Non-pigmented ciliary epithelial cell (primary cell): Measurements from ENCODE around the gene ATXN1L.
A peak's percentile ranks its signal among the peaks of the same experiment; 100 is the strongest.
"Not testable (repeated sequence)": the region's sequence is repeated elsewhere in the genome, so short reads cannot be mapped to it uniquely, and the experiment has no call there.

ENCODE experiments used
- DNase-seq: peaks from one replicate; pipeline ENCODE4 v3.0.0-alpha.2; 2010; ENCODE audit warnings: low read depth

Gene ATXN1L

DNA sequence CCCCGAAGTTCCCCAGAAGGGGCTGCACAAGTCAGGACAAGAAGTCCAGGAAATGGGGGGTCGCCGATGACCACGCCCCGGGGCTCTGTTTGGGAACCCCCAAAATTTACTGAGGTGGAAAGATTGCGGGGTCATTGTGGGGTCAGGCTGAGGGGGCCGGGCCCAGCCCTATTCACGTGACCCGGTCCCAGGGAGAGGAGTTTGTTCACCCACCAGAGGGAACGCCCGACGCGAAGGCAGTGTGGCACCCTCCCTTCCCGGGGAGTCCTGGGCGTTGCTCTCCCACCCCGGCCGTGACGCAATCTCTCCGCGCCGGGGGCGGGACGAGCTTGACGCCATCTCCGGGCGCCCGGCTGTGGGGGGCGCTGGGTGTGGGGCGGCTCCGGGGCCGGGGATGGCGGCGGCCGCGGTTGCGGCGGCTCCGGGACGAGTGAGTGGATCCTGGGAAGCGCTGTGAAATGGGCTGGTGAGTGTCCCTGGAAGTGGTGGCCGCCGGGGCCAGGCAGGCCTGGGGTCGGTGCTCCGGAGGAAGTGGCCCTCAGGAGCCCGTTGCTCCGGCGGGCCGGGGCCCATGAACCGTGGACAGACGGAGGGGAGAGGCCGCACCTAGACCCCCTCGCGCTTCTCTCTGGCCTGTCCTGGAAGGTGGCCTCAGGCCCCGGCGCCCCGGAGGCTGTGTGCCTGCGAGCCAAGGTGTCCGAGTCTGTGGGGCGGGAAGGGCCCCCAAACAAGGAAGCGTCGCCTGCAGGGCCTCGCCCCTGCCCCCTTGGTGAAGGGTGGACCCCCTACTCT lies at the start of gene ATXN1L:
Gene ATXN1L (plus strand): TSS at position 338 of the 792 bp plus-strand sequence. CDS start 3,765 bp downstream, outside the sequence.
- DNase-seq = peak; percentile 48

DNA sequence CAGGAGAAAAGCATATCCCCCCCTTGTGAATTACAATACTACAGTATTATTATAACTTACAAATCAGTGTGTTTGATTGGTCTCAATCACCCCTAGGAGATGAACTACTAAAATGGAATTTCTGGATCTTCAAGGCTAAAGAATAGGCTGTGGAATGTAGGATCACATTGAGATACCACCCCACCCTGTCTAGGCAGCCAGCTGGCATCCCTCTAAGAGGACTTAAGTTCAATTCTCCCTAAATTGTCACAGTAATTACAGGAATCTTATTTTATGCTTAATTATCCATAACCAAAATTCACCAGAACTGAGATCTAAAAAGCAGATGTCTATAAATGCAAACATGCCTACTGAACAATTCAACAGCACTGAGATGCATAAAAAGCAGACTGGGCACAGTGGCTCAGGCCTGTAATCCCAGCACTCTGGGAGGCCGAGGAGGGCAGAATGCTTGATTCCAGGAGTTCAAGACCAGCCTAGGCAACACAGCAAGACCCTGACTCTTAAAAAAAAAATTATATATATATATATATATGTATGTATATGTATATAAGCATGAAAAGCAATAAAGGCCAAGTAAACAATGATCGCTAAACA lies 49.2 kb upstream of the ATXN1L start:
- DNase-seq = no peak

GRCh38 chr16:71803305-71803690 lies 42.5 kb upstream of the ATXN1L start:
- no peak for DNase-seq

GRCh38 chr16:71807905-71808592 lies 37.7 kb upstream of the ATXN1L start:
- no peak for DNase-seq

DNA sequence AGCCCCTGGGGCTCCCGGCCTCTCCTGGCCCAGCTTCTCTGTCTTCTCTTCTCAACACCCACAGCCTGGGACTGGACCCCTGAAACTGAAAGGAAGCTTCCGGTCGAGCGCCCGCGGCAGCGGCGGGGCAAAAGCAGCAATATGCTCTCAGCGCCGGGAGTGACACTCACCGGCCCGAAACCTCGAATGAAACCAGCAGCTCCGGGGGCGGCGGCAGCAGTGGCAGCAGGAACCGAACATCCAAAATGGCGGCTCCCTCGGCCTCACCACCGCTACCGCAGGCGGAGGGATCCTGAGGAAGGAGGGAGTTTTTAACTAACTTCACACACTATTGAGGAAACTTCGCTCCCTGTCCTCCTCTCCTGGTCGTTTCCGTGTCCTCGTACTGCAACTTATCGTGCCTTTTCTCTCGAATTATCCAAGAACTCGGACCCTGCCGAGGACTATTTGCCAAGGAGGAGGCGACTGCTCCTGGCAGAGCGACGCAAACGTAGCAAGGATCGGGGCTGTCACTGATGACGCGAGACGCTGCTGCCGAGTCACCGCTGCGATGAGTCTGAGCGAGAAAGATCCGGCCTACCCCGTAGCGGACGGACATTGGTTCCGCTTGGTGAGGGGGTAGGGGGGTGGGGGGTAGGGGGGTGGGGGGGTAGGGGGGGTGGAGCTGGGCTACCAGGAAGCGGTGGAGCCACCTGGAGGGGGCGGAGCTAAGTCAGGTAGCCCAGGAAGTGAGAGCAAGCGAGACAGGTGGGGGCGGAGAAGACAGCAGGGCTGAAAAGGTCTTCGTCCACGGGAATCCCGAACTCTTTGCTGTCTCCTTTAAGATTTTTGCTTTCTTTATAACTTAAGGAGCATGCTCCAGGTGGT lies 37.0 kb upstream of the ATXN1L start, which contains the start of gene AP1G1:
Gene AP1G1 (minus strand): TSS at position 242 of the 867 bp plus-strand sequence. CDS start 19,355 bp downstream, outside the sequence.
- peak; percentile 94 for DNase-seq

GRCh38 chr16:71810155-71810530 lies 35.6 kb upstream of the ATXN1L start:
- not testable (repeated sequence) for DNase-seq

DNA sequence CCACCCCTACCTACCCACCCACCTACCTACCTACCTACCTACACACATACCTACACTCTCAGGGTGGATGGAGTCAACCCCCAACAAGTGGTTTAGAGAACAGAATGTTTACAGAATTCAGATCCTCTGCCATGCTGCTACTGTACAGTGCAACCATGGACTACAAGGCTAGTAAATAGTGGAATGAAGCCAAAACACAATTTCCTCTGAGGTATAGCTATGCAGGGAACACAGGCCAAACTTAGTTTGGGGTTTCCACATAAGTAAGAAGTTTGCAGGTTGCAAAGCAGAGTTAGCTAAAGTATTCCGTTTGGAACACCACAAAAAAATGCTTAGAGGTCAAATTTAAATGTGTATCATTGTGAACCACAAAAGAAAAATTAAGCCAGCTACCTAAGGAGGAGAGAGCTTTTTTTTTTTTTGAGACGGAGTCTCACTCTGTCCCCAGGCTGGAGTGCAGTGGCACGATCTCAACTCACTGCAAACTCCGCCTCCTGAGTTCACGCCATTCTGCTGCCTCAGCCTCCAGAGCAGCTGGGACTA lies 34.4 kb upstream of the ATXN1L start:
- DNase-seq = no peak

- not testable (repeated sequence) for DNase-seq
These were observed 28.6 kb upstream of the ATXN1L start for GRCh38 chr16:71817155-71817500.

GRCh38 chr16:71826533-71827017 lies 19.2 kb upstream of the ATXN1L start:
- DNase-seq = no peak

- no peak for DNase-seq
These were observed 15.4 kb upstream of the ATXN1L start for GRCh38 chr16:71830359-71830758.

- not testable (repeated sequence) for DNase-seq
These were observed 14.1 kb upstream of the ATXN1L start for GRCh38 chr16:71831698-71832097.

GRCh38 chr16:71832112-71832511 lies 13.7 kb upstream of the ATXN1L start:
- not testable (repeated sequence) for DNase-seq

GRCh38 chr16:71834291-71834690 lies 11.5 kb upstream of the ATXN1L start:
- no peak for DNase-seq

DNA sequence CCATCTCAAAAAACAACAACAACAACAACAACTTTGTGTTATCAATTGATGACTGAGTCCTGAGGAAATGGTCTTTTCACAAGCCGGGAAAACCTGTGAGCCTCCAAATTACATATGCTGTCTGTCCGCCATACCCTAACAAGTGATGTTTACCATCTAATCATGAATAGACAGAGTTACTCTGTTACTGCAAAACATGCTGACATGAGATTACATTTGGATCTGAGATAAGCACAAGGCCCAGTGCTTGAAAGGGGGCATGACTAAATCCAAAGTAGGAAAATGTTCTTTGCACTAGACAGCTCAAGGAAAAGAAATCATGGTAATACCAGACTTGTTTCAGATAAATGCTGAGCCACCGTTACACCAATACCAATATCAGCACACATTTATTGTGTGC lies 8.6 kb upstream of the ATXN1L start:
- no peak for DNase-seq

- no peak for DNase-seq
These were observed 5.7 kb upstream of the ATXN1L start for GRCh38 chr16:71840052-71840451.

- DNase-seq = no peak
These were observed 2.2 kb upstream of the ATXN1L start for GRCh38 chr16:71843572-71843971.

GRCh38 chr16:71846431-71846830 lies 655 bp downstream of the ATXN1L start:
- no peak for DNase-seq

DNA sequence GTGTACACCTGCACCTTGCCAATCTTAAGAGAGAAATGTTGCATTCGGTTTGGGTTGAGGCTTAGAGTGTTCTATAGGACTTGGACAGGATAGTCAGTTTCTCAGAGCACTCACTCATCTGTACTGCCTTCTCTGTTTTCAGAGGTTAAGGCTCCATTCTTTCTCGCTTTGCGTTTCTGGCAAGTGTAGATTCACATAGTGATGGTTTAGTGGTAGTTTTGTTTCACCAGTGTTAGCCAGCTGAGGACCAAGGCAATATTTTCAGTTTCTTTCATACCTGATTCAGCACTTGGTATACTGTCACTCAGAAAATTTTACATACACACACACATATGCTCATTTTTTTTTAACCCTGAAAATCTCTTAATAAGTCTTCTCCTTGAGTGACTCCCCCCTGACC lies 1.3 kb downstream of the ATXN1L start:
- DNase-seq = no peak

- no peak for DNase-seq
These were observed 2.8 kb downstream of the ATXN1L start for GRCh38 chr16:71848622-71849021.

DNA sequence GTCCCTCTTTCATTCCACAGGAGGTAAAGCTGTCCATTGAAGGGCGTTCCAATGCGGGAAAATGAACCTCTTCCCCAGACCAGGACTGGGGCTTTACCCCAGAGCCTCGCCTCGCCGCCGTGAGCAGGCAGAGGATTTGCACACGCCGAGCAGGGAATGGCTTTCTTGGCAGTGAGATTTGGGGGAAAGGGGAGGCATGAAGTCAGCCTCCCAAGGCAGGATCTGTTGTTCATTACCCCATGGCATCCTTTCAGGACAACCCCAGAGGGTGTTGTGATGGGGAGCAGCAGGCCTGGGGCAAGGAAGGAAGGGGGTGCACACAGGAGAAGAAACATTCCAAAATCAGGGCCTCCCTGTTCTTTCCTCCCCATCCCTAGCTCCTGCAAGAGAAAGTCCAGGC lies 6.0 kb downstream of the ATXN1L start:
- no peak for DNase-seq

DNA sequence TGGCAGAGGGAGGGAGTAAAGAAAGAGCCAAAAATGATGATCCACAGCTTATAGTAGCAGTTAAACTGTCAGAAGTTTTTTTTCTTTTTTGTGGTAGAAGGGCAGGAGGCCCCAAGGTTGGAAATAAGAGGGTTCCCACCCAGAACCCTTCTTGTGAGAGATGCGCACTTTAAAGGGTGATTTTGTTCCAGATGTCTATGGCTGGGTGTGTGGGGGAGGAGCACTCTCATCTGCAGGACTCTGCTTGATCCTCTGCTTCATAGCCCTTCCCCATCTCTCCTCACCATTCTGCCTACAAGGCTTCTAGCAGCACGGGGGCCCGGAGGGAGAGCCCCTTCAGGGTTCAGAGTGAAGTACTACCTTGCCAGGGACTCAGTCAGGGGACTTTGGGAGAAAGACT lies 6.4 kb downstream of the ATXN1L start:
- DNase-seq = no peak

DNA sequence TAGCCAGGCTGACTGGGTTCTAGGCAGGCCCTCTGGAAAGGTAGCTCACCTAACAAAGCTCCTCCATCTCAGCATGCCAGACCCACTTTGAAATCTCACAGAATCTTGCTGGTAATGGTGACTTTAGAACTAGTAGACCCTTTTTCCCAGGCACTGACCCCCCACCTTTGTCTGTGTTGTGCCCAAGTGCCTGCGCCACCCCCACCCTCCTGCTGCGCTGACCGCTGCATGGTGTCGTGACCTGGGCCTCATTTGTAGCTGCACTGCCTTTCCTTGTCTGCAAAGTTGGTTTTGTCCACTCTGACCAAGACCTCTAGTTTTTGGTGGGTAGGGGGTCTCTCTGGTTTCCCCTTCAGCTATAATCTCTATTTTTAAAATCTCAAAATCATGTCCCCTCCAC lies 6.8 kb downstream of the ATXN1L start:
- no peak for DNase-seq
